HG03432 (cell line): ENCODE data around the gene CCM2.
A peak's percentile ranks its signal among the peaks of the same experiment; 100 is the strongest.
"Not testable (repeated sequence)": the region's sequence is repeated elsewhere in the genome, so short reads cannot be mapped to it uniquely, and the experiment has no call there.

ENCODE experiments used
- ATAC-seq: cut with Tn5 transposase; IDR thresholded peaks from one replicate; pipeline ENCODE4 v1.9.1; 2021; ENCODE audit warnings: mild to moderate bottlenecking, moderate library complexity; ENCODE audit not compliant: unreplicated experiment

The CCM2 gene

DNA sequence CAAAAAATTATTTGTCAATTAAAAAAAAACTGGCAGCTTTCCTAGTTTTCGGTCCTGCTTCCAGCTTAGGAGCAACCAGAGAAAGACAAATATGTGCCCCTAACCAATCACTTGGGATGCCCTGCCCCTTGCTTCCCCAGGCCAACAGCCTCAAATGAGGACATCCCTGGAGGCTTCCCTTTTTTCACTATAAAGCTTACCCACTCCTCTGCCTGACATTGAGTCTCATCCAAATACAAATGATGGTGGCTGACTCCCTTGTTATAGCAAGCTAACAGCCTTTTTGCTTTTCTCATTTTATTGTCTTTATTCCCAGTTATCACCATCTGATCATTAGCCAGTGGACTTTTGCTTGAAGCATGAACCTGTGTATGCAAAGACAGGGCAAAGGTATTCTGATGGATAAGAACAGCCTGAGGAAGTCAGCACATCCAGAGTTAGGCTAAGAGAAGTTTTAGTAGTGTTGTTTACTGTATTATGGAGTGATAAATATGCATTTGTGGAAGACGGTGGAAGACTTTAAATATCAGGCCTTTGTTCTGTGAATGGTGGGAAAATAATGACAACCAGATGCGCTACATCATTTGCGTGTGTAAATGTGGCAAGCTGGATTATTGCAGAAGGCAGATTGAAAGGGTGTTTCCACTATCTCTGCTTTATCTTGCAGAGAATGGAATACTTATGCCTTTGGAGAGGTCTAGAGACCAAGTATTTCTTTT is 1.7 kb upstream of the CCM2 start:
- ATAC-seq = no peak

DNA sequence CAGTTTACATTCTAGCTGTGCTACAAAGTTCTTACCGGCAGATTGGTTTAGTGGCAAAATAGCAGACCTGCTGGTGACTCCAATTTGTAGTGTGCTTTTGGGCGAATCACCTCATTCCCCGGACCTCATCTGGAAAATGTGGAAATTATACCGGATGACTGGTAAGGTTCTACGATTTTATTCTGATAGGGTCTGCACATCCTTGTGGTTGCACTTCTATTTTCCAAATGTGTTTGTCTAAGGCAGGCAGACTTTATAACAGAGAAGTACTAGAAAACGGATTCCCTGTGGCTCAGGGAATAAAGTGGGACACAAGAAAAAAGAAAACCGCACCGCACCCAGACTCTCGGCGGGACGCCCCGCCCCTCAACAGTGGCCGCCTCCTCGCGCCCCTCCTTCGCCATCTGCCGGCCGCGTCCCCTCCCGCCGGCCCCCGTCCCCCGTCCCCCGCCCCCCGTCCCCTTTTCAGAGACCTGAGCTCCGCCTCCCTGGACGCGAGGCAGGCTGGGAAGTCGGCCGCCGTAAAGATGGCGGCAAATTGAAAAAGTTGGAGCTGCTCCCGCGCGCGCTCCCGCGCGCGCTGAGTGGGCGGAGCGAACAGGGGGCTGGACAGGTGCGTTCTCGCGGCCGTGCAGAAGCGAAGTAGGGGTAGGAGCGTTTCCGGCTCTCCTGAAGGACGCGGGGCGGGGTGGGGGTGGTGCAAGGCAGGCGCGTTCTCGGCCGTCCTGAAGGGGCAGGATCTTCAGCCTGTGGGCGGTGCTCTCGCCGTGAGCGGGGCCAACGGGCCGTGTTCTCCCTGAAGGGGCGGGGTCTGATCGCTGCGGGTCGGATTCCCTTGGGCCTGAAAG is 532 bp upstream of the CCM2 start:
- ATAC-seq = peak; percentile 75

DNA sequence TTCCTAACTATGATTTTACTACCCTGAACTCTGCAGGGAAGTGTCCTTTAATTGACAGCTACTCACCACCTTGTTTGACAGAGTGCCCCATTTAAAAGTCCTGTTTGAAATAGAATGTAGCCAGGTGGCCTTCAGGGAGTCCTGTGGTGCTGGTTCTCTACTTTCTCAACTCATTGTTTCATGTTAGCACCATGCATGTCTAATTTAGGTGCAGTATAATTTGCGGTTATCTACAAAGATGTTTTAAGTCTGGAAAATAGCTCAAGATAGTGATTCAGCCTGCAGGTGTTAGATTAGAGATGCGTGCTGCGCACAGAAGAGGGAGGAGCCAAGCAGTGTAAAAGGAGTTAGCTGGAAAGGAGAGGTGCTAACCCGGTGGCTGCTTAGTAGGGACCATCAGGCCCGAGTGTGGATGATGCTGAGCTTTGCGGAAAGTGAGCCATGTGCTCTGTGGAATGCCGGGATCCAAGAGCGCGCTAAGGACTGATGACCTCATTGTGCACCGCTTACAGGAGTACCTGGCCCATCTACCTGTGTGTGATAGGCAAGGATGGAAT is 1.2 kb downstream of the CCM2 start:
- ATAC-seq = no peak

DNA sequence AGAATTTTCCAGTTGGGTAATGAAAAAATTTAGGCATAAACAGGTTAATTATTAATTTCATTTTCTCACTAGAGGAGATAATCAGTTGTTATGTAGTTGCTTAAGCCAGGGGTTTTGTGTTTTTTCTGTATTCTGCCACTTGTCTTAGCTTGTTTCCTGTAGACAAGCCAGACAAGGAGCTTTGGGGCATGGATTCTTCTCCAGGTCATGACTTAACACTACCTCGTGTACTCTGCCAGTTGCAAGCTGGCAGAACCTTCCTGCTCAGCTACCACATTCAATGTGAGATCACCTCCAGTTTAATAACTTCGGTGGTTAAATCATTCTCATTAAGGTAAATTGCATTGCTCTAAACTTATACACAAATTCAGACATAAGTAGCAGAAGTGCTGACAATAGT is 1.8 kb downstream of the CCM2 start:
- ATAC-seq = no peak

DNA sequence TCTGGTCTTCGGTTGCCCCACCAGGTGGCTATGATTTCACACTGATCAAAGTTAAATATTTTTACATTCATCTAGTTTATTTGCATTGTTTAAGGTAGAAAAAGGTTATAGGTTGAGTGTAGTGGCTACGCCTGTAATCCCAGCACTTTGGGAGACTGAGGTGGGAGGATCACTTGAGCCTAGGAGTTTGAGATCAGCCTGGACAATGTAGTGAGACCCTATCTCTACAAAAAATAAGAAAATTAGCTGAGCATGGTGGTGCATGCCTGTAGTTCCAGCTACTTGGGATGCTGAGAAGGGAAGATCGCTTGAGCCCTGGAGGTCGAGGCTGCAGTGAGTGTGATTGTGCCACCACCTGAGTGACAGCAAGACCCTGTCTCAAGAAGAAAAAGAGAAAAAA is 3.8 kb downstream of the CCM2 start:
- ATAC-seq = no peak

DNA sequence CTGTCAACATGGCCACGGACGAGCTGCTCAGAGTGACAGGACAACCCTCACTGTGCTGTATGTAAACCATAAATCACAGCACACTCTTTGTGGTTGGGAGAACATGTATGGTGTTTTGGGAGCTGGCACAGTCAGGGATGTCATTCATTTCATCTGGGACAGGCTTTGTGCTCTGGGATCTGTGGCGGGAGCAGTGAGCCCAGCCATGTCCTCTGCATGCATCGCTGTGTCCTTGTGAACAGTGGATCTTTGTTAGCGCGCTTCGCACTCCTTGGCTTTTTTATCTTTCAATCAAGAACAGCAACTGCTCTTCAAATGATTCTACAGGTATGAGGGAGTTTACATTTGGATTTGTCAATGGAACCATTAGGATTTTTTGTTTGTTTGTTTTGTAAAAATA is 7.1 kb downstream of the CCM2 start:
- ATAC-seq = no peak

DNA sequence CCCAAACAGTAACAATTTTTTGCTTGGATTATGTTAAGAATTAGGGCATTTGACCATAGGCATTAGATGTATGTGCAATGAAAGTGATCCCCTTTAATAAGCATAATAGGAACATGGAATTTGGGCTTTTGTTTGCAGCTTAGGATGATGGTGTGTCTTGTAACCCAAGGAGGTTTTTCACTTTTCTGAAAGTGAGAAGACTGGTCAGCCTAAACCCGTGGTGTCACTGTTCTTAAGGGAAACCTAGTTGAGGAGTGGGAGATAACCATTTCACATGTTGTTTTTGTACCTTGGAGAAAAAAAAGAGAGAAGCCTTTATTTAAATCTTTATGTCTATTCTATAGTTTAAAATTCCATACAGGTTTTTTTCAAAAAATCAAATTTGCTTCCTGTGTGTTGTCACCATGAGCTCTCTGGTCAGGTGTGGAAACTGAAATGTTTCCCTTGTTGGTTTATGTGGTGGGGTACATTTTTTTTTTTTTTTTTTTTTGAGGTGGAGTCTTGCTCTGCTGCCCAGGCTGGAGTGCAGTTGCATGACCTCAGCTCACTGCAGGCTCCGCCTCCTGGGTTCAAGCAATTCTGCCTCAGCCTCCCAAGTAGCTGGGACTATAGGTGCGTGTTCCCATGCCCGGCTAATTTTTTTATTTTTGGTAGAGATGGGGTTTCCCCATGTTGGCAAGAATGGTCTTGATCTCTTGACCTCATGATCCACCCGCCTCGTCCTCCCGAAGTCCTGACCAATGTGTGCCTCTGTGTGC is 7.7 kb downstream of the CCM2 start:
- peak; percentile 64 for ATAC-seq

DNA sequence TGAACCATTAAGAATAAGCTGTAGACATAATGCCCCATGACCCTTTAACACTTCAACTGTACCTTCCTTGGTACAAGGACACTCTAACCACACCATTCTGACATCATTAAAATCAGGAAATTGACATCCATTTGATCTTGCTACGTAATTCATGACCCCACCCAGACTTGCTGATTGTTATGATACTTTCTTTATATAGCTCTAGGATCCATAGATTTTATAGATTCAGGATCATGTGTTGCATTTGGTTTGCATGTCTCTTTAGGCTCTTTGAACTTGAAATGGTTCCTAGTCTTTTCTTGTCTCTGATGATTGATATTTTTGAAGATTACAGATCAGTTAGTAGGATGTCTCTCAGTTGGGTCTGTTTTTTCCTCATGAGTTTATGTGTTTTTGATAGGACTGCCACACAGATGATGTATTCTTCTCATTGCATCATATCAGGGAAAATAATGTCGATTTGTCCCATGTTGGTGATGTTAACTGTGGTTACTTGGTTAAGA is 13.5 kb downstream of the CCM2 start:
- ATAC-seq = no peak

DNA sequence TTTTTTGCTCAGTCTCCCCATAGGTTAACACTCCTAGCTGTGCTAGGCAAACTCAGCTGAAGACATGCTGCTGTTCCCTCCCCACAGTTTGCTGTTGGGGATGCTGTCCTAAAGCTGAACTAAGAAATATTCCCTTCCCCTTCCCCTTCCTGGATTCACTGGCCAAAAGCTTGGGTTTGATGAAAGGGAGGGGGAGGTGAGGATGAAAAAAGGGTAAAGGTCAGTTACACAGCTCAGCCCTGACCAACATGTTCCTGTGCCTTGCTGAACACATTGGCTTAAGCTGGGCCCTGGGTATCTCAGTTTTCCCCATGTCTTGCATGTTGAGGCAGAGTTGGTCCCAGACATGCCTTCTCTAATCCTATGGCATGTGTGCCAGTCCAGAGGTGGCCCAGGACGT is 15.3 kb downstream of the CCM2 start:
- no peak for ATAC-seq

DNA sequence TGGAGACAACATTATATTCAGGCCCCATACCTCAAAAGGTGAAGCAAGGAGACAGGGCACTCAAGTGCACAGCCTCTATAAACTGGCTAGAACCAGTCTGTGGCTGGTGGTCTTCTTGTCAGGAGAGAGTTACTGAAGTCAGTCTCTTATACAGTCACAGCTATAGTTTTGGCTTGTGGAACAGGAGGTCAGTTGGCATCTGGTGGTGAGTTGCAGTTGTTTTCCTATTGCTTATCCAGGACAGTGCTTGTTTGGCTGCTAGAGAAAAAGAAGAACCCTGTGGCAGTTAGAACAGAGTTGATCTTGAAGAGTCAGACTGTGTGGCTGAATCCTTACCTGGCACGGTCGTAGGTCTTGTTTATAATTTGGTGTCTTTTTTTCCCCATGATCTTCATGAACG is 17.3 kb downstream of the CCM2 start:
- no peak for ATAC-seq

DNA sequence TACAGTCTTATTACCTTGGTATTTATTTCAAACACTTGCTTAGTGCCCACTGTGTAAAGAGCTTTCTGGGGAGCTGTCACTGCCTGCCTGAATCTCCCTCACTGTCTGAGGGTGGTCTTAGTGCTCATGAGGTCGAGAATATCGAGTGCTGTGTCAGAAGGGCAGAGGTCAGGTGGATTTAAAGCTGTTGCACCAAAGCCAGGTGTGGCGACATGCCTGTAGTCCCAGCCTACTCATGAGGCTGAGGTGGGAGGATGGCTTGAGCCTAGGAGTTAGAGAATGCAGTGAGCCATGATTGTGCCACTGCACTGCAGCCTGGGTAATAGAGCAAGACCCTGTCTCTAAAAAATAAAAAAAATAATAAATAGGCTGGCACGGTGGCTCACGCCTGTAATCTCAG is 20.9 kb downstream of the CCM2 start:
- ATAC-seq = no peak

DNA sequence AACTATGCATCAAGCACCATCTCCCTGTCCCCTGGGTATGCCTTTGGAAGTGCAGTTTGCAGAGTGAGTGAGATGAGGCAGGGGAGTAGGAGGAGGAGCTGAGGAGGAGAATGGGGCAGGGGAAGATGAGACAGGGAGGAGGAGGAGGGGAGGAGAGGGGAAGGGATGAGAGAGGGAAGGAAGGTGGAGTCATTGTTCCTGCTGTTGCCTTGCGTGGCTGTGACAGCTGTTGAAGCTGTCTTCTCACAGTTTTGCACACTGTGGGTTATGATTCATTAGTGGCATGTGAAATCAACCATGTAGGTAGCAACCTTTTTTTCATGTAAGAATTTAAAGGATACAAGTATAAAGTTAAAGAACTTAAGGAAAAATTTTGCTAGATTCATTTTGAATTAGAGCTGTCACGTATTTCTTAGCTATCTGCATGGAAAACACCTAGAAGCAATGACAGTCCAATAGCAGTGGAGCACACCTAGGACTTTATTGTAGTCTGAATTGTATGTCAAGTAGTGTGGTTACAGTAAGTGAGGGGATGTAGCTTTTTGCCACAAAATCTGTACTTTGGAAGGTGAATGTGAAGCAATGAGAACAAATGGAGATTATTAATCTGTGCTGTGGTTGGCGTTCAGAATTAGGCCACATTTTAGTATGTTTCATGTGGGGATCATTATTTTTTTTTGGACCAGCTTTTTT is 21.7 kb downstream of the CCM2 start:
- ATAC-seq = peak; percentile 81

DNA sequence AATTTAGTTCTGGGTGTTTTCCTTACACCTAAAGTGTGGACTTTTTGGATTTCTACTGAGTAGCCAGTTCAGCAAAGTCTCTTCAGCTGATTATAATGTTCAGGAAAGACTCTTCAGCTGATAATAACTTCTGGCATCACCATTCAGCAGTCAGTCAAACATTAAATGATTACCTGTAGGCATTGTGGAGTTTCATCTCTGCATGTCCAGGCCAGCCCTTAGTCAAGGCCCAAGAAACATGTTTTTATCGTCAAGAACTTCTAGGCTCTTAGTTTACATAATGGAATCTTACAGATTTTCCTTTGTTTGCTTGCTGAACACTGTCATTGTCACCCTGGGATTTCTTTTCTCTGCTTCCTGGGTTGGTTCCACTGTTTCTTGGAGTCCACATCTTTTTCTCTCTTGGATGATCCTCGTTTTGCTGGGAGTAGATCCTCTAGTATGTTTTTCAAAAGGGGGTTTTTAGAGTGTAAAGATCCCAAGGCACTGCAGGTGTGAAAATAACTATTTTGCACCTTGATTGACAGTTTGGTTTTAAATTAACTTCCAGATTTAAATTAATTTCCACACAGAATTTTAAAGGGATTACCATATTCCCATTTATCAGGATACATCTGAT is 24.2 kb downstream of the CCM2 start:
- no peak for ATAC-seq

DNA sequence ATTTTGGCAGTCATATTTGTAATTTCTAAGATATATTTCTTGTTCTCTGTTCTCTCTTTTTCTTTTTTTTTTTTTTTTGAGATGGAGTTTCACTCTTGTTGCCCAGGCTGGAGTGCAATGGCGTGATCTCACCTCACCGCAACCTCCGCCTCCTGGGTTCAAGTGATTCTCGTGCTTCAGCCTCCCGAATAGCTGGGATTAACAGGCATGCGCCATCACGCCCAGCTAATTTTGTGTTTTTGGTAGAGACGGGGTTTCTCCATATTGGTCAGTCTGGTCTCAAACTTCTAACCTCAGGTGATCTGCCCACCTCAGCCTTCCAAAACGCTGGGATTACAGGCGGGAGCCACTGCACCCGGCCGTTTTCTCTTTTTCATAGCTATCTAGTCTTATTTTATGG is 25.5 kb downstream of the CCM2 start:
- not testable (repeated sequence) for ATAC-seq

DNA sequence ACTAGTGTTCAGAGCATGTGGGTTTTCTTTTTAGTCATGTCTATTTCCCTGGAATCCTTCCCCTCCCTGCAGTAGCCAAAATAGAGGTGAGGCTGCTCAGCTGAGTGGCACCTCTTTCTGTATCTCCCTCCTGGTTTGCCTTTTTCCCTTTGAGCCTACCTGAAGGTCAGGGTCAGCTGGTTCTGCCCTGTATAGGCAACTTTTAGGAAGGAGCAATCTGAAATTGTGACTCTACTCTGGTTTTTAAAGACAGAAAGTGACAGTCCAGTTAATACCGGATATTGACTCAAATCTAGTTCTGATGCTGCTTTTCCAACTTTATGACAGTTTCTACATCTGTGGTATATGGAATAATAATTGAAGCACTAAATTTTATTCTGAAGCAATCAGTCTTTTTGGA is 26.0 kb downstream of the CCM2 start:
- no peak for ATAC-seq

DNA sequence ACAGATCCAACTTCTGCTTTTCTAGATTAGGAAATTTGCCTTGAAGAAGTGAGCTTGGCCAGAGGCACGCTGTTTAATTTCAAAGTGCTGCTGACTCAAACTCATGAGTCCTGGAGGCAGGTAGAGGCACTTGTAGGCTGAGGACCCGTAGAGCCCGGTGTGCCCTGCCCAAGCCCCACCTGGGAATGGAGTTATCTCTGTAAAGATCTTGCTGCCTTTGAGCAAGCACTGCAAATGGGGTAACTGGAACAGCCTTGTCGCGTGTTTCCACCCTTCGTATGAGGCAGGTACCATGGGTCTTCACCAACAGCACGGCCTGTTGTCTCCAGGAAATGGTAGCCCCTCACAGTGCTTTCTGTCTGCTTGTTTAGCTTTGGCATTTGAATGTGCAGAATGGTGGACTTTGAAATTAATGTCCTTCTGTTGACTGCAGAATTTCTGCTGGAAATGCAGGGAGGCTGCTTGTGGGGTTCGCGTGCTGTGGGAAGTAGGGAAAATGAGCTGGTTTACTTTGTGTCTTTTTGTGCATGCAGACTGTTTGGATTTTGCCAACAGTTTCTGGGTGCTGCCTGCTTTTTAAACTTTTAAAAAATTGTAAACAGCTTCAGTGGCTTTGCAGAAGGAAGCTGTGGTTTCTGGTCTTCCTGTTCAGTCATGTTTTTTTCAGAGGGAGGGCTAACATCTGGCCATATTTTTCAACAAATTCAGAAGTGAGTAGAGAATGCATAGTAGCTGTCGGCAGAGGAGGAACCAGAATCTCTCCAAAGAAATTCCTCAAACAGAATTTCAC is 27.2 kb downstream of the CCM2 start:
- ATAC-seq = peak; percentile 57

DNA sequence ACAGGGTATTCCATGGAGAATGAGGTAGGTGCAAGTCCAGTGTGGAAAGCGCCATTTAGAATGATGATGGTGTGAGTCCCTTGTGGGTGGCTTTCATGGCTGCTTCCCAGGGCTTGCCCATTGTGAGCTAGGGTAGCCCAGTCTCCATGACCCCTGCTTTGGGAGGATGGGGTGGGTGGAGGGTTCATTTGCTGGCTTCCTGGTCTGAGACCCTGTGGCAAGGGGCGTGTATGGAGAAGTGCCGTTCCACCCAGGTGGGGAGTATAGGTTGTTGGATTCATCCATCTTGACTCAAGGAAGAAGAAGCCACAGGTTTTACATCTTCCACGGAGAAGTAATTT is 27.7 kb downstream of the CCM2 start:
- ATAC-seq = no peak

DNA sequence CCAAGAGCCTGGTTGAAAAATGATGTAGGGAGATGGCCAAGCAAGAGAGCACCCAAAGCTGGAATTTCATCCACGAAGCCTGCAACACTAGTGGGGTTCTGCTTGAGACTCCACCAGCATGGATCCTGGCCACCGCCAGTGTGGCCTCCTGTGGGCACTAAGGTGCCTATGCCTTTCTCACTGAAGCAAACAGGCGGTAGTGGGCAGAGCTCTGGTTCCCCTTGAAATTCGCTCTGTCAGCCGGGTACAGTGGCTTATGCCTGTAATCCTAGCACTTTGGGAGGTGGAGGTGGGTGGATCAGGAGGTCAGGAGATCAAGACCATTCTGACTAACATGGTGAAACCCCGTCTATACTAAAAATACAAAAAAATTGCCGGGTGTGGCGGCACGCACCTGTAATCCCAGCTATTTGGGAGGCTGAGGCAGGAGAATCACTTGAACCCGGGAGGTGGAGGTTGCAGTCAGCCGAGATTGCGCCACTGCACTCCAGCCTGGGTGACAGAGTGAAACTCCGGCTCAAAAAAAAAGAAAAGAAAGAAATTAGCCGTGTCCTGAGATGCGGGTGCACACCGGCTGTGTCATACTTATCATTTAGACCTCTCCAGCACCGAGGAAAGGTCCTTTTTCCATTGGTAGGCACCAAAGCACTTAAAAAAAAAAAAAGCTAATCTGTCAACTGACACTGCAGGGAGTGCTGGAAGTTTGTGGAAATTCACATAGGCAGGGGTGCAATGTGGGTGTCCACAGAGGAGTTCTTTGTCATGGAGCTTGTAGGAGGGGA is 28.3 kb downstream of the CCM2 start:
- no peak for ATAC-seq

DNA sequence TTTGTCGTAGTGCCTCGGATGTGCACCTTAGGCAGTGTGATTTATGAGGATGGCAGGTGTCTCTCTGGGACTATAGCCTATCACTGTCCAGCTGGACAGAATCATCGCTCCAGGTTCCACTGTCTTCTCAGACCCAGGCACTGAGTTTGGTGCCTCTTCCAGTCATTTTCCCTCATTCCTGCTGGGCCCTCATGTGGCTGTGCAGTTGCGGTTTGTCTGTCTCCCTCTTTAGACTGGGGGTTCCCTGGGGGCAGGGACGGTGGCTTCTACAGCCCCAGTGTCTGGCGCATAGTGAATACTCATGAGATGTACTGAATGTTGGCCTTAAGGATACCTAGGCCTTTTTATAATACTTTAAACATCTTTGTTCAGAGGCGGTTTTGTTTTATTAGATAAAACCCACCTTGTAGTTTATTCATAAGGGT is 28.9 kb downstream of the CCM2 start:
- ATAC-seq = no peak
